ENCODE data around the gene TYW1.
"Not testable (repeated sequence)": the region's sequence is repeated elsewhere in the genome, so short reads cannot be mapped to it uniquely, and the experiment has no call there.

The TYW1 gene

GRCh38 chr7:67192123-67192702 is 195.6 kb downstream of the TYW1 start:
- not testable (repeated sequence) for DNase-seq

DNA sequence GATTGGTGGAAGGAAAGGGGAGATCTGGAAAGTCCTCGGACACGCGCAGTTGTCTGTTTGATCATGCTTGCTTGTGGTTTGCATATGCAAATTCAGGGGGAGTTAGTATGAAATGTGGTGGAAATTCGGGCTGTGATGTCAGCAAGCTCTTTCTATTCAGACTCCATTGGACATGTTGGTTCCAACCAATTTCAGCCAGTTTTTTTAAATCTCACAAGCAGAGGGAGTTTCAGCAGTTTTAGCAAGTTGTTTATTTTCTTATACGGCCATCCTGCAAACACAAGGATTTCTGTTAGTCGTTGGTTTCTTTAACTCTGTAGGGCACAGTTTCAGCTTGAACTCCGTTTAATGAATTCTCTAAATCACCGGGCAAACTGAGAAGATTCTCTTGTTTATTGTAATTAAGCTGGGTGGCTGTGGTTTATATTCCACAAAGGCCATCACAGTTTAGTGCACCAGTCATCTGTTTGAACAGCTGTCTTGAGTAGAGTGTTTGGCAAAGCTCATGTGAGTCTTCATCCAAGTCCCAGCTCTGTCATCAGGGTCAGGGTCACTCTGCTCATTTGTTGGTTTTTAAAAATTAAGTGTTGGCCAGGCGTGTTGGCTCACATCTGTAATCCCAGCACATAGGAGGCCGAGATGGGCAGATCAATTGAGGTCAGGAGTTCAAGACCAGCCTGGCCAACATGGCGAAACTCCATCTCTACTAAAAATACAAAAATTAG is 196.4 kb downstream of the TYW1 start:
- DNase-seq: not testable (repeated sequence)

DNA sequence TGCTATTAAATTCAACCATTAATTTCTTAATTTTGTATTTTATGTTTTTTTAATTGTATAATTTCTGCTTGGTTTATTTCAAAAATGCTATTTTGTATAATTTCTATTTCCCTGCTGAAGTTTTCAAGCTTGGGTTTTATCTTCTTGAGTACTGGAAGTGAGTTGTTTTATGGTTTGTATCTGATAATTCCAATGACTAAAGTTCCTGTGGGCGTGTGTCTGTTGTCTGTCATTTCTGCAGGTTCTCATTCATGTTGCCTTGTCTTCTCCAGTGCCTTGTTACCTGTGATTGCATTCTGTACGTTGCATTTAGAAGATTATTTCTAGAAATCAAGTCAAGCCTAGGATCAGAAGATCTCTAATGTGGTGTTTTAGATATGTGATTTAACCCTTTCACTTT is 199.5 kb downstream of the TYW1 start:
- DNase-seq: not testable (repeated sequence)

- not testable (repeated sequence) for DNase-seq
Observed at GRCh38 chr7:67198865-67199526, 202.4 kb downstream of the TYW1 start.

DNA sequence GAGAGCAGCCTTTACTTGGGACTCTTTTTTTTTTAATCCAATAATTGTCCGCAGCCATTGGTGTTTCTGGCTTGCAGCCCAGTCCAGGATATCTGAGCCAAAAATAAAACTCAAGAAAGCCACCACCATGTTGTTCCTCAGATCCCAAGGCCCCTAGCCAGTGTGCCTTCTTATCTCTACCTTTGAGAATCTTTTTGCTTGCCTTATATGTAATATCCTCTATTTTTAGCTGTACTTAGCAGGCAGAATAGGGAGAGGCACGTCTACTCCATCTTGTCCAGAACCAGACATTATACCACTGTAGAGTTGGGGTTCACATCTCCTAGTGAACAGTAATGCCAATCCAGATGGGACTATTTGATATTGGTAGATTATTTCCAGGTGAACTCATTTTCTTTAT is 209.1 kb downstream of the TYW1 start:
- DNase-seq: not testable (repeated sequence)

DNA sequence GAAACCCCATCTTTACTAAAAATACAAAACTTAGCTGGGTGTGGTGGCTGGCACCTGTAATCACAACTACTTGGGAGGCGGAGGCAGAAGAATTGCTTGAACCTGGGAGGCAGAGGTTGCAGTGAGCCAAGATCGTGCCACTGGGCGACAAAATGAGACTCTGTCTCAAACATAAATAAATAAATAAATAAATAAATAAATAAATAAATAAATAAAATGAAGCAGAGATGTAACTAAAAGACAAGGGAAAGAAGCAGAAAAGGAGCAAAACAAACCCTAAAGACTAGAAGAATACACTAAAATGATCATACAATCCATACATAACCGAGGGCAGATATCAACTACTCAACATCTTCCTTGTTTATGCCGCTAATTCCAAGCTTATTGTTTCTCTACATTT is 209.8 kb downstream of the TYW1 start:
- no peak for DNase-seq

GRCh38 chr7:67208656-67209055 is 212.0 kb downstream of the TYW1 start:
- DNase-seq: not testable (repeated sequence)

GRCh38 chr7:67209256-67209655 is 212.6 kb downstream of the TYW1 start:
- DNase-seq: no peak

DNA sequence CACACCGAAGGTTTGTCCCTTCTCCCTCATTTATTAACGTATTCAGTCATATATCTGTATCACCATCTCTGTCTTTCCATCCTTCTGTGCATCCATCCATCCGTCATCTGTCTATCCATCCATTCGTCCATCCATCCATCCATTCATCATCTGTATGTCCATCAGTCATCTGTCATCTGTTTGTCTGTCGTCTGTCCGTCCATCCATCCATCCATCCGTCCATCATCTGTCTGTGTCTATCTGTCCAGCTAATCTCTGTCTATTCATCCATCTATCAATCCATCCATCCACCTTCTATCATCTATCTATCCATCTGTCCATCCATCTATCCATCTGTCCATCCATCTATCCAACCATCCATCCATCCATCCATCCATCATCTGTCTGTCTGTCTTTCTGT is 213.9 kb downstream of the TYW1 start:
- DNase-seq: no peak

DNA sequence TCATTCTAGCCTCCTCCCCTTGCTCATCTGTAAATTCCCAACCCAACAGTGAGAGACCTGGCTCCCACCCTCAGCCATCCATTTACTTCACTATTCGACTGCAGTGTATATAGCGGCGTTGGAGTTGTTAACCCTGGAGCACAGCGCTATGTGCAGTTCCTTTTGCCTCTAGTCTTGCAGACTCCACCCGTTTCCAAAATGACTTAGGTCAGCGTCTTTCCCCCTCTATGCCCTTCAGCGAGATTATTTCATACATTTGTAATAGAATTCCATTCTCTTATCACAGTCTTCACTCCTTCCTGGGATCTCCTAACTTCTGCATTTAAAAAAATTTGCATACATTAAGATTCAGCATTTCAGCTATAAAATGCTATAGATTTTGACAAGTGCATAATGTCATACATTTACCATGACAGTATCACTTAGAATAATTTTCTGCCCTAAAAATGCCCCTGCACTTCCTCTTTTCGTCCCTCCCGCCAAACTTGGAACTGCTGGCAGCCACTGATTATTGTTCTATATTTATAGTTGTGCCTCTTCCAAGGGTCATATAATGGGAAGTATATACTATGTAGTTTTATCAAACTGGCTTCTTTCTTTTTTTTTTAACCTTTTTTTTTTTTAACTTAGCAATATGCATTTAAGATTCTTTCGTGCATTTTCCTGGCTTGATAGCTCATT is 215.2 kb downstream of the TYW1 start:
- DNase-seq: not testable (repeated sequence)

DNA sequence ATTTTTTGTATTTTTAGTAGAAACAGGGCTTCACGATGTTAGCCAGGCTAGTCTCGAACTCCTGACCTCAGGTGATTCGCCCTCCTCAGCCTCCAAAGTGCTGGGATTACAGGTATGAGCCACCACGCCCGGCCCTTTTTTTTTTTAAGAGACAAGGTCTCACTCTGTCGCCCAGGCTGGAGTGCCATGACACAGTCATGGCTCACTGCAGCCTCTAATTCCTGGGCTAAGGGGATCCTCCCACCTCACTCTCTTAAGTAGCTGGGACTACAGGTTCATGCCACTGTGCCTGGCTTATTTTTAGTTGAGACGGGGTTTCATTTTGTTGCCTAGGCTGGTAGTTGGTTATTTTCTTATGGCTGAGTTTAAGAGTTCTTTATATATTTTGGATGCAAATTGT is 216.4 kb downstream of the TYW1 start:
- DNase-seq: not testable (repeated sequence)

- not testable (repeated sequence) for DNase-seq
Observed at GRCh38 chr7:67223551-67223950, 226.9 kb downstream of the TYW1 start.

DNA sequence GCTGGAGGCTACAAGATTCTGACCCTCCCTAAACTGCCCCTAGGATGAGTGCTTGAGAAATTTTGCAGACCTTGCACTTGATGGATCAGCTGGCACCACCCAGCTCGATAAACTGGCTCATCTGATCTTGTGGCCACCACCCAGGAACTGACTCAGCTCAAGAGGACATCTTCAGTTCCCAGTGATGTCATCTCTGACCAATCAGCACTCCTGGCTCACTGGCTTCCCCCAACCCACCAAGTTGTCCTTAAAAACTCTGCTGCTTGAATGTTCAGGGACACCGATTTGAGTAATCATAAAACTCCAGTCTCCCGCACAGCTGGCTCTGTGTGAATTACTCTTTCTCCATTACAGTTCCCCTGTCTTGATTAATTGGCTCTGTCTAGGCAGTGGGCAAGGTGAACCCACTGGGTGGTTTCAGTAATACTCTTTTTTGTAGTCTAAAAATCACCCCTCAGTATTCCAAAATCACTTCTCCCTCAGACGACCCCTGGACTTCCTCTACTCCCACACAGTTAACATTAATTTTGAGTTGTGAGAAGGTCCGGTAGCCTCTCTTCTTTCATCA is 229.8 kb downstream of the TYW1 start:
- peak; percentile 7 for DNase-seq

GRCh38 chr7:67226967-67227366 is 230.3 kb downstream of the TYW1 start:
- not testable (repeated sequence) for DNase-seq

DNA sequence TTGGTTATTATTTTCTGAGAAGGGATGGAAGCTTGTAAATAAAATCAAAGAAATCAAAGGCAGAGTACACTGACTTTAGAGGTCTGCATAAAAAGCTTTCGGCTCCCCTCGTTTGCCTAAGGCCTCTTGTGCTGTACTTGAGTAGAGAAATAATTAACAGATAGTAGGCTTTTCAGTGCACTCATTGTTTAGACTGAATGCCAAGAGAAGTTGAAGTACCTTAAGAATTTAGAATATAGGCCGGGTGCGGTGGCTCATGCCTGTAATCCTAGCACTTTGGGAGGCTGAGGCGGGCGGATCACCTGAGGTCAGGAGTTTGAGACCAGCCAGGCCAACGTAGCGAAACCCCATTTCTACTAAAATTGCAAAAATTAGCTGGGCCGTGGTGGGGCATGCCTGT is 232.4 kb downstream of the TYW1 start:
- not testable (repeated sequence) for DNase-seq

GRCh38 chr7:67230029-67230428 is 233.4 kb downstream of the TYW1 start:
- DNase-seq: not testable (repeated sequence)

- not testable (repeated sequence) for DNase-seq
Observed at GRCh38 chr7:67233506-67233905, 236.9 kb downstream of the TYW1 start.

GRCh38 chr7:67236216-67236615 is 239.6 kb downstream of the TYW1 start:
- DNase-seq: not testable (repeated sequence)

GRCh38 chr7:67242871-67243270 is 246.2 kb downstream of the TYW1 start:
- not testable (repeated sequence) for DNase-seq

DNA sequence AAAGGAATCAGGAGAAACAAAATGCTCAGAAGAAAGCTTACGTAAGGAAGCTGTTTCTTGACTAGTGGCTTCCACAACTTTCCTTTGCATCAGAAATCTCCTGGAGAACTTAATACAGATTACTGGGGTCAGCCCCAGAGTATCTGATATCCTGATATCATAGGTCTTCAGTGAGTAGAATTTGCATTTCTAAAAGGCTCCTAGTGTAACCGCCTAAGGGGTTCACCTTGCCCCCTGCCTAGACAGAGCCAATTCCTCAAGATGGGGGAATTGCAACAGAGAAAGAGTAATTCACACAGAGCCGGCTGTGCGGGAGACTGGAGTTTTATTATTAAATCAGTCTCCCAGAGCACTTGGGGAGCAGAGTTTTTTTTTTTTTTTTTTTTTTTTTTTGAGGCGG is 251.7 kb downstream of the TYW1 start:
- DNase-seq: not testable (repeated sequence)

GRCh38 chr7:67251986-67252558 is 255.4 kb downstream of the TYW1 start:
- no peak for DNase-seq

- DNase-seq: not testable (repeated sequence)
Observed at GRCh38 chr7:67255076-67255475, 258.4 kb downstream of the TYW1 start.

GRCh38 chr7:67257779-67258178 is 261.1 kb downstream of the TYW1 start:
- DNase-seq: not testable (repeated sequence)
